ENCODE data around the gene CYP2R1.

- TF ChIP-seq ZBTB7A (IDR thresholded peaks at IDR 0.05; ENCODE audit: low read depth) (no peak), USF1 (IDR thresholded peaks at IDR 0.05) (no peak), CEBPB (IDR thresholded peaks at IDR 0.05) (no peak), NFIC (IDR thresholded peaks at IDR 0.05) (no peak), RAD21 (IDR thresholded peaks at IDR 0.05; ENCODE audit: low read depth) (no peak), REST (IDR thresholded peaks at IDR 0.05; ENCODE audit: low read depth) (no peak), FOXM1 (IDR thresholded peaks at IDR 0.05; ENCODE audit: borderline replicate concordance, low read depth) (no peak), TAF1 (IDR thresholded peaks at IDR 0.05; ENCODE audit: low read depth) (no peak), EGR1 (IDR thresholded peaks at IDR 0.05) (no peak), EP300 (IDR thresholded peaks at IDR 0.05; ENCODE audit: borderline replicate concordance) (no peak), TCF12 (IDR thresholded peaks at IDR 0.05; ENCODE audit: low read depth) (no peak)
Measured at GRCh38 chr11:14842002-14842401, 50.0 kb downstream of the CYP2R1 start.

Data from Ishikawa (cell line).